Naive thymus-derived CD4-positive, alpha-beta T cell (primary cell): ENCODE data around the gene ATF3. TPM values are rescaled to one million over a fixed set of nuclear protein-coding genes. Genes with fewer than 3 reads are reported as not detected.

Source experiments
- ATAC-seq: fragments of 150-1000 bp; cut with Tn5 transposase; 2 replicates; pipeline ENCODE4 v1.10.0; 2021; ENCODE audit warnings: mild to moderate bottlenecking, moderate library complexity
- CTCF ChIA-PET: fragments of 350-600 bp; sonication (Branson Sonifier 250); formaldehyde crosslinking; loops from one replicate; lab custom pipeline; 2021; ENCODE audit warnings: antibody characterized with exemption; lab: Charles Lee
- POLR2A ChIA-PET: fragments of 350-600 bp; sonication (Branson Sonifier 250); formaldehyde crosslinking; loops from one replicate; lab custom pipeline; 2021; ENCODE audit warnings: antibody characterized with exemption, inconsistent platforms; lab: Charles Lee
- DNase-seq, 9 donors: peaks; one replicate each; pipeline versions ENCODE4 v3.0.0 to v3.0.0-alpha.2; 2020 to 2022; ENCODE audit warnings: mixed read lengths in 1 of 9
- H3K27ac ChIP-seq: one replicate; pipeline ENCODE4 v1.7.0; 2013; ENCODE audit warnings: mild to moderate bottlenecking, low read depth, low read length, moderate library complexity
- H3K27me3 ChIP-seq, 2 donors: one replicate each; pipeline ENCODE4 v1.7.0; 2013; ENCODE audit warnings: low read length in 2 of 2, mild to moderate bottlenecking in 2 of 2, moderate library complexity in 2 of 2; ENCODE audit not compliant: control insufficient read depth in 2 of 2, insufficient read depth in 2 of 2
- H3K36me3 ChIP-seq, 3 experiments: 1 replicate in 2 of 3; 2 replicates in 1 of 3; pipeline ENCODE4 v1.7.0; 2013; ENCODE audit warnings: low read length in 3 of 3, mild to moderate bottlenecking in 3 of 3, moderate library complexity in 1 of 3; ENCODE audit not compliant: insufficient read depth in 3 of 3, control insufficient read depth in 2 of 3
- H3K4me1 ChIP-seq, 2 donors: one replicate each; pipeline ENCODE4 v1.7.0; 2013; ENCODE audit warnings: low read length in 2 of 2, mild to moderate bottlenecking in 2 of 2, moderate library complexity in 1 of 2; ENCODE audit not compliant: control insufficient read depth in 2 of 2, insufficient read depth in 2 of 2
- H3K4me3 ChIP-seq: 2 replicates; pipeline ENCODE4 v1.7.0; 2013; ENCODE audit warnings: mild to moderate bottlenecking, low read length
- H3K9me3 ChIP-seq, 3 experiments: 1 replicate in 2 of 3; 2 replicates in 1 of 3; pipeline ENCODE4 v1.7.0; 2013; ENCODE audit warnings: low read length in 3 of 3; ENCODE audit not compliant: control insufficient read depth in 2 of 3
- H3K27ac Mint-ChIP-seq, 9 donors: one replicate each; pipeline ENCODE4 v1.8.0; 2020 to 2022; ENCODE audit warnings: mixed read lengths in 9 of 9, mild to moderate bottlenecking in 8 of 9, moderate library complexity in 5 of 9, inconsistent platforms in 2 of 9
- H3K27me3 Mint-ChIP-seq, 5 donors: one replicate each; pipeline ENCODE4 v1.8.0; 2021 to 2022; ENCODE audit warnings: mixed read lengths in 5 of 5, mild to moderate bottlenecking in 1 of 5
- H3K36me3 Mint-ChIP-seq, 5 donors: one replicate each; pipeline ENCODE4 v1.8.0; 2020 to 2022; ENCODE audit warnings: mixed read lengths in 5 of 5, mild to moderate bottlenecking in 3 of 5, inconsistent platforms in 1 of 5
- H3K4me1 Mint-ChIP-seq, 7 donors: one replicate each; pipeline ENCODE4 v1.8.0; 2020 to 2022; ENCODE audit warnings: mixed read lengths in 7 of 7, mild to moderate bottlenecking in 3 of 7, inconsistent platforms in 1 of 7
- H3K4me3 Mint-ChIP-seq, 10 donors: one replicate each; pipeline ENCODE4 v1.8.0; 2020 to 2022; ENCODE audit warnings: mild to moderate bottlenecking in 10 of 10, mixed read lengths in 10 of 10, moderate library complexity in 6 of 10, inconsistent platforms in 2 of 10
- H3K9me3 Mint-ChIP-seq, 11 donors: one replicate each; pipeline ENCODE4 v1.8.0; 2020 to 2022; ENCODE audit warnings: mixed read lengths in 11 of 11, mild to moderate bottlenecking in 4 of 11, inconsistent platforms in 1 of 11, moderate library complexity in 1 of 11
- intact Hi-C, 2 donors: fragments of 100-400 bp; cut with micrococcal nuclease; formaldehyde crosslinking; loops; one replicate each; pipeline ENCODE4 v1.15.1; 2023
- polyA plus RNA-seq, 2 donors: library from polyadenylated mRNA; unstranded; fragments of 300-500 nt; fragmentation: Illumina TruSeq; gene quantifications; one replicate each; pipeline ENCODE4 v1.2.3, GENCODE V29; 2021
- total RNA-seq, 6 experiments: library from RNA in 5 of 6; stranded (reverse) in 5 of 6; gene quantifications; 1 replicate in 5 of 6; 2 replicates in 1 of 6; pipeline ENCODE4 v1.2.3 and lab custom pipeline; 2021 to 2026

ATF3 gene, protein sequence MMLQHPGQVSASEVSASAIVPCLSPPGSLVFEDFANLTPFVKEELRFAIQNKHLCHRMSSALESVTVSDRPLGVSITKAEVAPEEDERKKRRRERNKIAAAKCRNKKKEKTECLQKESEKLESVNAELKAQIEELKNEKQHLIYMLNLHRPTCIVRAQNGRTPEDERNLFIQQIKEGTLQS
- total RNA-seq (10 to 100 TPM in 3 of 5 experiments, under 1 TPM in 2; 0.57 to 83.4 (median 12.5) TPM), polyA plus RNA-seq (not detected), total RNA-seq (lab: John Stamatoyannopoulos, UW) (41.2 reads per million, percentile 67 among the genes with 10 or more reads in this experiment)

DNA sequence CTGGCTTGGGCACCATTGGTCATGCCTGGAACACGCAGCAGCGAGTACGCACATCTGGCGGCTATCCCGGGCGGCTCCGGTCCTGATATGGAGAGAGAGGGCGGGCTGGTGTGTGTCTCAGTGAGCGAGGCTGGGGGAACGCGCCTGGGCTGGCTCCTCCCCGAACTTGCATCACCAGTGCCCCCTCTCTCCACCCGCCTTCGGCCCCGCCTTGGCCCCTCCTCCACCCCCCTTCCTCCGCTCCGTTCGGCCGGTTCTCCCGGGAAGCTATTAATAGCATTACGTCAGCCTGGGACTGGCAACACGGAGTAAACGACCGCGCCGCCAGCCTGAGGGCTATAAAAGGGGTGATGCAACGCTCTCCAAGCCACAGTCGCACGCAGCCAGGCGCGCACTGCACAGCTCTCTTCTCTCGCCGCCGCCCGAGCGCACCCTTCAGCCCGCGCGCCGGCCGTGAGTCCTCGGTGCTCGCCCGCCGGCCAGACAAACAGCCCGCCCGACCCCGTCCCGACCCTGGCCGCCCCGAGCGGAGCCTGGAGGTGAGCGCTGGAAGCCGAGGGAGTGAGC is at the start of gene ATF3:
Gene ATF3 (plus strand): TSS at position 370 of the 567 bp plus-strand sequence. CDS start 6,261 bp downstream, outside the sequence.
- no peak within 1 kb of the TSS for H3K27ac ChIP-seq
- H3K27me3 ChIP-seq = peaks cover 17 to 26% of the 10 kb centered on the region in 2 donors
- intact Hi-C loops = loop anchor here (1.0 to 10.0 kb wide), 11 partner anchors 12 to 573 kb away; partner anchors contain the start of genes PPP2R5A (in 2 of the 2), ANGEL2 (in 1 of the 2), DTL (in 1 of the 2) and INTS7 (in 1 of the 2)
- peak; percentile 27 to 90 (median 47) for DNase-seq
- H3K36me3 ChIP-seq = no peaks in the 10 kb centered on the region
- H3K4me1 ChIP-seq = peaks cover 17 to 23% of the 10 kb centered on the region in 2 donors
- peak within 1 kb of the TSS; percentile 70 for H3K4me3 ChIP-seq
- Mint-ChIP-seq H3K4me1 (peaks cover 17 to 56% (median 21%) of the 10 kb centered on the region in 7 donors), H3K9me3 (peaks cover 0 to 2% (median 0%) of the 10 kb centered on the region in 11 donors), H3K27ac (peak within 1 kb of the TSS; percentile 40 to 98 (median 76)), H3K4me3 (peak within 1 kb of the TSS; percentile 90 to 98 (median 95)), H3K36me3 (peaks cover 0 to 8% (median 0%) of the 10 kb centered on the region in 5 donors), H3K27me3 (peaks cover 47 to 66% (median 58%) of the 10 kb centered on the region in 5 donors)
- ATAC-seq = peak; percentile 87
- no peaks in the 10 kb centered on the region for H3K9me3 ChIP-seq
- ChIA-PET CTCF (no interaction called here), POLR2A (interaction anchor here (0.8 kb wide), 1 partner anchor 10 kb away, joined by 3 read pairs; no protein-coding TSS in a partner anchor)

DNA sequence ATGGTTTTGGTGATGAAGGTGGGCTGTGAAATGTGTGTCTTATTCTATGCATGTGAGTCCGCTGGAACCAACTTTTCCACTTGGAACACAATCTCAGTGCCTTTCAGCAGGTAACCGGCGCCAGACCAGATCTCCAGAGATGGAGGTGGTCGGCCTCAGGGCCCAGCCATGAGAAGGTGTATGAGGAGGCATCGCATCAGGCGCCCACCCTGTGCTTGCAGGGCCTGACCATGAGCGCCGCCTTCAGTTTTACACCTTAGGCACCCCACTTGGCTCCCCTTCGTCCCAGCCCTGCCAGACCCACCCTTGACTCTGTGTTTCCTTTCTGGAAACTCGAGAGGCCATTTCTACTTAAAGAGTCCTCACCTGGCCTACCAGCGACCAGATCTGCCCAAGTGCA is 48.6 kb upstream of the ATF3 start:
- Mint-ChIP-seq H3K27me3 (peaks cover 0 to 42% (median 0%) of the 10 kb centered on the region in 5 donors), H3K9me3 (peaks cover 0 to 11% (median 4%) of the 10 kb centered on the region in 11 donors), H3K4me1 (peaks cover 6 to 15% (median 9%) of the 10 kb centered on the region in 7 donors), H3K4me3 (peak overlapping the region; percentile 41 to 95 (median 88)), H3K36me3 (peaks cover 0 to 10% (median 0%) of the 10 kb centered on the region in 5 donors), H3K27ac (peak overlapping the region; percentile 64 to 99 (median 97))
- DNase-seq (no peak), ATAC-seq (no peak)
- no peak overlapping the region for H3K4me3 ChIP-seq
- peaks cover 7 to 13% of the 10 kb centered on the region in 2 donors for H3K4me1 ChIP-seq
- ChIA-PET CTCF (no interaction called here), POLR2A (no interaction called here)
- no peaks in the 10 kb centered on the region for H3K27me3 ChIP-seq
- H3K27ac ChIP-seq = no peak overlapping the region
- H3K9me3 ChIP-seq = no peaks in the 10 kb centered on the region
- intact Hi-C loops = loop anchor here (1.0 to 10.0 kb wide), 19 partner anchors 7 to 883 kb away; partner anchors contain the start of genes ANGEL2 (in 2 of the 2), ATF3 (in 2 of the 2), DTL (in 2 of the 2) and INTS7 (in 2 of the 2)
- H3K36me3 ChIP-seq = no peaks in the 10 kb centered on the region

DNA sequence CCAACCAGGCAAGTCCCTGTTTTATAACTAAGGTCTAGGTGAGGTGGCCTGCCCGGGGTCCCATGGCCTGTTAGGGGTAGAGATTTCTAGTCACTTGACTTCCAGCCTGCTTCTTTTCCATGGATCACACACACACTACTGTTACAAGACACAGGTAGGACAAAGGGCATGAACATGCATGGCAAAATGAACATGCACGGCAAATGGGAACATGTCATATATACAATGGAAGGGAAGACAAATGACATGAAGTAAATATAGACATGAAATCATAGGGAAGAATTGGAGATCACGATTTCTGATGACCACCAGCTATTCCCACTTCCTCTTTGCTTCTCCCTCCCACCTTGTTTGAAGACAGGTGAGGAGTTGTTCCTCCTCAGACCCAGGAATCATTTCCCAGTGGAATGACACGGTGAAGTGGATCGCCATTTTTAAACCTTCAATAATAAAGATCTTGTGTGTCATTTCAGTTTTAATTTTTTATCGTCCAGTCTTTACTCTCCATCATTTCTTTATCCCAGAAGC is 47.6 kb upstream of the ATF3 start:
- Histone ChIP-seq H3K4me3 (no peak overlapping the region), H3K36me3 (no peaks in the 10 kb centered on the region), H3K9me3 (no peaks in the 10 kb centered on the region), H3K27ac (no peak overlapping the region), H3K4me1 (peaks cover 7 to 13% of the 10 kb centered on the region in 2 donors), H3K27me3 (no peaks in the 10 kb centered on the region)
- H3K4me1 Mint-ChIP-seq = peaks cover 7 to 16% (median 13%) of the 10 kb centered on the region in 7 donors
- CTCF ChIA-PET = no interaction called here
- intact Hi-C loops = loop anchor here in 1 of 2 donors (10.0 kb wide), 2 partner anchors 454 to 526 kb away; partner anchors contain the start of genes ANGEL2, DTL and INTS7
- no peak for ATAC-seq
- H3K36me3 Mint-ChIP-seq = peaks cover 0 to 10% (median 0%) of the 10 kb centered on the region in 5 donors
- peak overlapping the region in 8 of 9 donors; percentile 24 to 99 (median 50) for H3K27ac Mint-ChIP-seq
- no peak for DNase-seq
- peaks cover 0 to 11% (median 4%) of the 10 kb centered on the region in 11 donors for H3K9me3 Mint-ChIP-seq
- POLR2A ChIA-PET = interaction anchor here (0.6 kb wide), 1 partner anchor 37 kb away, joined by 3 read pairs; no protein-coding TSS in a partner anchor
- H3K27me3 Mint-ChIP-seq = peaks cover 0 to 40% (median 0%) of the 10 kb centered on the region in 5 donors
- peak overlapping the region in 3 of 10 donors; percentile 47 to 82 (median 64) for H3K4me3 Mint-ChIP-seq

DNA sequence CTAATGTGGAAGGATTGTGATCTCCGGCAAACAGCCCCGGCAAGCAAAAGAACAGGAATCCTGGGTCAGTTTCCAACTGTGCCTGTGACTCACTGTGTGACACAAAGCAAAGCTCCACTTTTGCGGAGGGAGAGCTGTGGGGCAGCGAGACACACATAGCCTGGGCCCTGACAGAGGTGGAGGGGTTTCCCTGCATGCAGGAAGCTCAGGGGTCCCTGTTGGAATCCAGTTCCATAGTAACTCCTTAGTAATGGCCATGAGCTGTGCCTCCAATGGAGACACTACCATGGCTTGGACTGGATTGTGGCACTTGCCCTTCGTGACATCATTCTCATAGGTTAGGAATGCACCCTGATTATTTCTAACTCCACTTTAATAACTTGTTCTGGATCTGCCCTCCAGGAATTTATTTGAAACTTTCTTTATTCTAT is 47.0 kb upstream of the ATF3 start:
- Mint-ChIP-seq H3K27me3 (peaks cover 0 to 36% (median 0%) of the 10 kb centered on the region in 5 donors), H3K36me3 (peaks cover 0 to 10% (median 0%) of the 10 kb centered on the region in 5 donors), H3K27ac (peak overlapping the region in 2 of 9 donors; percentile 9 to 13), H3K4me3 (peak overlapping the region in 1 of 10 donors; percentile 1), H3K4me1 (peaks cover 9 to 21% (median 18%) of the 10 kb centered on the region in 7 donors), H3K9me3 (peaks cover 0 to 11% (median 4%) of the 10 kb centered on the region in 11 donors)
- DNase-seq = no peak
- no peak for ATAC-seq
- CTCF ChIA-PET = no interaction called here
- no peaks in the 10 kb centered on the region for H3K36me3 ChIP-seq
- H3K27ac ChIP-seq = no peak overlapping the region
- no peaks in the 10 kb centered on the region for H3K27me3 ChIP-seq
- POLR2A ChIA-PET = interaction anchor here (0.6 kb wide), 1 partner anchor 37 kb away, joined by 3 read pairs; no protein-coding TSS in a partner anchor
- no peak overlapping the region for H3K4me3 ChIP-seq
- intact Hi-C loops = loop anchor here in 1 of 2 donors (10.0 kb wide), 2 partner anchors 453 to 527 kb away; partner anchors contain the start of genes ANGEL2, DTL and INTS7
- peaks cover 7 to 13% of the 10 kb centered on the region in 2 donors for H3K4me1 ChIP-seq
- no peaks in the 10 kb centered on the region for H3K9me3 ChIP-seq

DNA sequence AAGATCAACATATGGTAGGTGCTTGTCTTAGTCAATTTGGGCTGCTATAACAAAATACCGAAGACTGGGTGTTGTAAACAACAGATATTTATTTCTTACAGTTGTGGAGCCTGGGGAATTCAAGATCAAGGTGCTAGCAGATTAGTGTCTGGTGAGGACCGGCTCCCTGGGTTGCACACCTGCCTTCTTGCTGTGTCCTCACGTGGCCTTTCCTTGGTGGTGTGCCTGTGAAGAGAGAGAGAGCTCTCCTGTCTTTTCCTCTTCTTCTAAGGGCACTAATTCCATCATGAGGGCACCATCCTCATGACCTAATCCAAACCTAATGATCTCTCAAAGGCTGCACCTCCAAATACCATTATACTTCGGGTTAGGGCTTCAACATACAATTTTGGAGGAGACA is 45.8 kb upstream of the ATF3 start:
- Histone ChIP-seq H3K4me3 (no peak overlapping the region), H3K36me3 (no peaks in the 10 kb centered on the region), H3K27ac (no peak overlapping the region), H3K9me3 (no peaks in the 10 kb centered on the region), H3K4me1 (peaks cover 11 to 13% of the 10 kb centered on the region in 2 donors), H3K27me3 (no peaks in the 10 kb centered on the region)
- intact Hi-C loops = loop anchor here in 1 of 2 donors (10.0 kb wide), 2 partner anchors 452 to 528 kb away; partner anchors contain the start of genes ANGEL2, DTL and INTS7
- DNase-seq = no peak
- peaks cover 0 to 5% (median 0%) of the 10 kb centered on the region in 5 donors for H3K36me3 Mint-ChIP-seq
- ATAC-seq = no peak
- H3K4me1 Mint-ChIP-seq = peaks cover 15 to 31% (median 25%) of the 10 kb centered on the region in 7 donors
- POLR2A ChIA-PET = no interaction called here
- peaks cover 0 to 11% (median 3%) of the 10 kb centered on the region in 11 donors for H3K9me3 Mint-ChIP-seq
- H3K27ac Mint-ChIP-seq = no peak overlapping the region
- CTCF ChIA-PET = no interaction called here
- H3K27me3 Mint-ChIP-seq = peaks cover 0 to 27% (median 0%) of the 10 kb centered on the region in 5 donors
- H3K4me3 Mint-ChIP-seq = no peak overlapping the region

DNA sequence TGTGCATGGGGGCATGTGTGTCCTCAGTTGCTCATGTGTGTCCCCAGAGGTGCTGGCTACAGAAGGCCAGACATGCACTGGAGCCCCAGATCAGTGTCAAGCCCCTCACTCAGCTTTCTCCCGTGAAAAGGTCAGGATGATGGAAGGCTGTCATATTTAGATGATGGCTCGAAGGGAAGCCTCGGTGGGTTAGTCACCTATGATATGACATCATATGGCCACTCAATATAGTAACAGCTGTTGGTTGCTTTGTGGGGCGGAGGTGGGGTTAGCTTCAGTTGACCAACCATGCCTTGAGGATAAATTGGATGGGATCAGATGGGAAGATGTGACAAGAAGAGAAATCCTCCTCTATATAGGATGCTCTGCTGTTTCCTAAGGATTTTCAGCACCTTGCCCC is 43.5 kb upstream of the ATF3 start:
- intact Hi-C loops = loop anchor here in 1 of 2 donors (10.0 kb wide), 2 partner anchors 450 to 530 kb away; partner anchors contain the start of genes ANGEL2, DTL and INTS7
- CTCF ChIA-PET = no interaction called here

More for the DNA sequence above, 43.5 kb upstream of the ATF3 start:
- peaks cover 9 to 27% (median 15%) of the 10 kb centered on the region in 7 donors for H3K4me1 Mint-ChIP-seq
- DNase-seq (no peak), ATAC-seq (no peak)
- Histone ChIP-seq H3K36me3 (no peaks in the 10 kb centered on the region), H3K4me1 (peaks cover 0 to 6% of the 10 kb centered on the region in 2 donors), H3K27me3 (no peaks in the 10 kb centered on the region), H3K9me3 (no peaks in the 10 kb centered on the region), H3K4me3 (no peak overlapping the region), H3K27ac (no peak overlapping the region)
- POLR2A ChIA-PET = no interaction called here
- no peaks in the 10 kb centered on the region for H3K36me3 Mint-ChIP-seq
- peak overlapping the region in 4 of 9 donors; percentile 0 to 71 (median 22) for H3K27ac Mint-ChIP-seq
- peak overlapping the region in 6 of 10 donors; percentile 11 to 80 (median 28) for H3K4me3 Mint-ChIP-seq
- H3K9me3 Mint-ChIP-seq = peaks cover 0 to 11% (median 2%) of the 10 kb centered on the region in 11 donors
- peaks cover 0 to 37% (median 0%) of the 10 kb centered on the region in 5 donors for H3K27me3 Mint-ChIP-seq
